ENCODE measurements around the gene WLS.

The WLS gene

DNA sequence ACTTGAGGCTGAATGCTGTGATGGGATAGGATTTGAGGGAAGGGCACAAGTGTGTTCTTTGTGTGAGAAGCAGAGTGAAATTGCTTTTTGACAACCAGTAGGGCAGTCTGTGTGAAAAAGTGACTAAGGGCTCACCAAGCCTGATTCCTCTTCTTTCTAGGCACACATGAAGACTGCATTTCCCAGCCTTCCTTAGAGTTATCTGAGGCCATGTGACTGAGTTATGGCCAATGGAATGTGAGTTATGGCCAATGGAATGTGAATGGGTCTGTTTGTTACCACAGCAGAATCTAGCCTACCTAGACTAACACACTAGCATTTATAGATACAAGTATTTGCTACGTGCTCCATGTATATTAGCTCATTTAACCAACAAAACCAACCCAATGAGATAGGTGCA, 146.6 kb downstream of the WLS start:
- no peak for DNase-seq (ENCODE audit: low spot score)

DNA sequence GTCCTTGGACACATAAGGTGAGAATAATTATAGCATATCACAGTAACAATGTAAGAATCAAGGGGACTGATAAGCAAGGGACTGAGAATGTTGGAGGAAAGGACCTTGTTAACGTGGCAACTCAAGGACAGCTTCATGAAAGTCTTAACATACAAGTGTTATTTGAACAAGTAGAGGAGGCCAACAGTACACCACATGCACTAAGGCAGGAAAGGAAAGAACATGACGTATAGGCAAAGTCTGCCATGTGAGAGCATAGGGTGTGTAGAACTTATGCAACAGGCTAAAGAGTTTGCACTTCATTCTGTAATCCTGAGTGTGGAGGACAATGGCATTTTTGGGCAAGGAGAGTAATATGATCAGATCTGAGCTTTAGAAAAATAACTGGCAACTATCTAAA, 148.6 kb downstream of the WLS start:
- DNase-seq (ENCODE audit: low spot score), result no peak

DNA sequence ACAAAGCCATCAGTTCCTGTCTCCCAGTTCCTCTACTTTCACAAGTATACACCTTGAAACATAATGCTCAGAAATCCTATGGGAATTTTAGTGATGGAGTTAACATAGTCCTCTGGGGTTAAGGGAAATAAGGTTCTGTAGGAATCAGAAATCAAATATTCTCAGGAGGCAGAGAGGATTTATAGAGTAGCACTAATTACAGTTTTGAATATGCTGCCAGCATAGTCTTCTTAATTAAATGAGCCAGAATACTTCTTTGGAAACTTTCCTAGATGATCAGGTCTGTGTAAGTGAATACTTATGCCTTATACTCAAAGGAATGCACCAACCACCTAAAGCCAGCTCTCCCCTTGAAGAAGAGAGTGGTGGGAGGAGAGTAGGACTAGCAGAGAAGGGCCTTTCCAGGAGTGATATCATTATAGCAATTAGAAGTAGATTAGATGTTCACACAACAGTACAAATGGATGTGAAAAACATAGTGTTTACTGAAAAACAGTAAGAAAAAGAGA, 150.5 kb downstream of the WLS start:
- DNase-seq (ENCODE audit: low spot score), result no peak

DNA sequence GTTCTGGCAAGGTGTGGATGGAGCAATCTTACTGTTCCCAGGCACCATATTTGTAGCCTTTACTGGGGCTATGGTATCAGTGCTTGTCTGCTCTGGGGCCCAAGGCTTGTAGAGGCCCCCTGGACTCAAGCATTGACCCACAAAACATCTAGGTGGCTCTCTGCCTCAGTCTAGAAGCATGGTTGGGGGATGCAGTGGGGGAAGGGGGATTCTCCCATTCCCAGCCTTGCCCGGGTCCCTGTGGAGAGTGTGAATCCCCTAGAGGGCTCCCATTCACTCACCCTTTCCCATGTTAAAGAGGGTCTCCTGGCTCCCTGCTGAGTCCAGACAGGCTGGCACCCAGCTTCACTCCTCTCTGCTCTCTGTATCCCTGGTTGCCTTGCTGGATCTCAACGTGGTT, 153.7 kb downstream of the WLS start:
- DNase-seq (ENCODE audit: low spot score), result no peak

All from hepatic stellate cell (primary cell).